ENCODE measurements around the gene VWA5B1.
"Not testable (repeated sequence)": the region's sequence is repeated elsewhere in the genome, so short reads cannot be mapped to it uniquely, and the experiment has no call there.

The VWA5B1 gene

GRCh38 chr1:20280341-20280740, 10.3 kb upstream of the VWA5B1 start:
- no peak for DNase-seq

DNA sequence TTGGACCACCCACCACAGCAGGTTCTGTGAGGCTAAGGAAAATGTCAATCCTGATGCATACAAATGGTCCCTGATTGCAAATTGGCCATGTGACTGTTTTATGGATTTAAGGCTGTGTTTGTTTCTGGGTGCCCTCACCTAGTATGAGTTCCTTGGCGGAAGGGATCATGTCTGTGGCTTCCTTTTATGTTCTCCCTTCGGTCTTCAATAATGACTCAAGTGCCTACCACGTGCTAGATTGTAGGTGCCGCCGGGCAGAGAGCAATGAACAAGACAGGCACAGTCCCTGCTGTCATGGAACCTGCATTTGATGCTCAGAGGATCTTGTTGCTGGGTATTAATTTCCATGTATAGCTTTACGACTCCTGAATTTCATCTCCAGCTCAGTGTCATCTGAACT, 9.8 kb upstream of the VWA5B1 start:
- DNase-seq = peak; percentile 19

- no peak for DNase-seq
These were observed 8.9 kb upstream of the VWA5B1 start for GRCh38 chr1:20281801-20282200.

DNA sequence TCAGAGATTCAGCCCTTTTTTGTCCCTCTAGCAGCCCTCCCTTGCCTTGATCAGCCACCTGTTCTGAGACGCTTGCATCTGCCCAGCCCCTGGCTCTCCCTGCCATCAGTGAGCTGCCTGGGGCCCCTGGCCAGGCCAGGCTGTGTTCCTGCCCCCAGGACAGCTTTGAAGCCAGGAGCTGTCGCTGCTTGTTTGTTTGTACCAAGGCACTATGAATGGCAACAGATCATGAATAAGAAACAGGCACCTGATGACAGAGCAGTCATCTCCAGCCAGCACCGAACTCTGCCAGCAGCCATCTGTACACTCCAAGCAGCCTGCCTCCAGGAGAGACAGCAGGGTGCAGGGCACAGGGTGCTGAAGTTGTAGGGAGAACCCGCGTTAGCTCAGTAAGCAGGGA, 8.1 kb upstream of the VWA5B1 start:
- DNase-seq = no peak

- DNase-seq = no peak
These were observed 6.6 kb upstream of the VWA5B1 start for GRCh38 chr1:20284046-20284445.

GRCh38 chr1:20284625-20285024, 6.0 kb upstream of the VWA5B1 start:
- no peak for DNase-seq

- DNase-seq = no peak
These were observed 5.2 kb upstream of the VWA5B1 start for GRCh38 chr1:20285510-20285909.

DNA sequence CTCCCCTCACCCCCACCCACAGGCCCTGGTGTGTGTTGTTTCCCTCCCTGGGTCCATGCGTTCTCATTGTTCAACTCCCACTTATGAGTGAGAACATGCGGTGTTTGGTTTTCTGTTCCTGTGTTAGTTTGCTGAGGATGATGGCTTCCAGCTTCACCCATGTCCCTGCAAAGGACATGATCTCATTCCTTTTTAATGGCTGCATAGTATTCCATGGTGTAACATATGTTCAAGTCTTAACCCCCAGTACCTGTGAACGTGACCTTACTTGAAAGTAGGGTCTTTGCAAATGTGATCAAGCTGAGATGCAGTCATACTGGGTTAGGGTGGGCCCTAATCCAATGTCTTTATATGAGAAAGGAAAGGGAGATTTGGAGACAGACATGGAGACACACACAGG, 3.0 kb upstream of the VWA5B1 start:
- DNase-seq = not testable (repeated sequence)

- no peak for DNase-seq
These were observed 990 bp downstream of the VWA5B1 start for GRCh38 chr1:20291645-20292084.

GRCh38 chr1:20298626-20299025, 8.0 kb downstream of the VWA5B1 start:
- no peak for DNase-seq

GRCh38 chr1:20301463-20302107, 10.9 kb downstream of the VWA5B1 start:
- no peak for DNase-seq

- no peak for DNase-seq
These were observed 11.4 kb downstream of the VWA5B1 start for GRCh38 chr1:20302108-20302471.

DNA sequence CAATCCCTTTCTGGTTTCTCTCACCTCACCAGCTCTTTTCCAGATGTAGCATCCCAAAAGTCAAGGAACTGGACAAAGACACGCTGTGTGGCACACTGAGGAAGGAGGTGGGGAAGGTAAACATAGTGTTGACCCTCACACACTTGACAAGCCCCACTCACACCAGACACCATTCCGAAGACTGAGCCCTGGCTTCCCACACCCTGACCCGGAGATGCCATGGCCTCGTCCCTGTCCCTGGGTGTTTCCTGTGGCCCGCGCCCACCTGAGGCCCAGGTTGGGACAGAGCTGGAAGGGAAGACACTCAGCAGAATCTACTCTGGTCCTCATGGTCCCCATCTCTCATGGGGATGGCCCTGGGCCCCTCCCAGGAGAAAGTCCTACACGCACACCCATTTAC, 16.4 kb downstream of the VWA5B1 start:
- DNase-seq = no peak

- no peak for DNase-seq
These were observed 17.9 kb downstream of the VWA5B1 start for GRCh38 chr1:20308569-20308968.

DNA sequence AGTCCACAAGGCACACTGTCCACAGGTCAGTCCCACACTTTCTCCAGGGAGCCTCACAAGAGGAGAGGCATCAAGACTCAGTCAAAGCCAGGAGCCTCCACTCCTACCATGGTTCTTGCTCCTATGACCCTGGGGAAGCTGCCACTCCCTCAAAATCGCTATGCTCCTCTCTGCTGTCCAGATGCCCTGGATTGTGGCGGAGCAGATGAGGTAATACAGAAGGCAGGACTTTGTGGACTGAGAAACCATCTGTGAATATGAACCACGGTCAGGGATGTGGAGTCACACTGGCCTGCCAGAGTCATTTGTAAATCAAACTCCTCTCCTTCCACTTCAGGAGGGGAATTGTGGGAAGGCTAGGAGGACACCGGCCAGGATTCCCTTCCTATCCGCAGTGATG, 20.6 kb downstream of the VWA5B1 start:
- no peak for DNase-seq

DNA sequence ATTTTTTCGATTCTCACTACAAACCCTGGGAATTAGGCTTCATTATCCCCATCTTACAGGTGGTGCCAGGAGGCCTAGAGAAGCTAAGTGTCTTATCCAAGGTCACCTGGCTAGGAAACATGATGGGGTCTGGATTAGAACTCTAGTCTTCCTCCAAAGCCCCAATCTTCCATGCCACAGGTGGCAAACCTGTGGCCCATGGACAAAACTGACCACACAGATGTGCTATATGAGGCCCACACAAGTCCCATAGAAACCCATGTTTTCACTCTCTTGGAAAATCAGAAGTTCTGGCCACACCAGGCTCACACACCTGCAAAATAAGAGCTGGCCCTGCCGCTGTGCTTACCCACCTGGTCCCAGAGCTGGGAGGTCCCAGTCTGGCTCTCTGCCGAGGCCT, 21.6 kb downstream of the VWA5B1 start:
- no peak for DNase-seq

DNA sequence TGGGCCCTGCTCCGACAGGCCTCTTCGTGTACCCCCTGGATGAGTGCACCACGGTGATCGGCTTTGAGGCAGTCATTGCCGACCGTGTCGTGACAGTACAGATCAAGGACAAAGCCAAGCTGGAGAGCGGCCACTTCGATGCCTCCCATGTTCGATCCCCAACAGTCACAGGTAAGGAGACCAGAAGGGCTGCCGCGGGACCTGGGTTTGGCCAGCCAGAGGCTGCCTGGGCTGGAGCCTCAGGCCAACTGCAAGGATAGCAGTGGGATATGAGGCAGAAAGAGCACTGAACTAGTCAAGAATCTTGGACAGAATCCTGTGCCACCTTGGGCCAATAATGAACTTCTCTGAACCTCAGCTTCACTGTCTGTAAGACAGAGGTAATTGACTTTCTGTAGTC, 22.1 kb downstream of the VWA5B1 start:
- no peak for DNase-seq

- DNase-seq = no peak
These were observed 26.8 kb downstream of the VWA5B1 start for GRCh38 chr1:20317471-20317870.

DNA sequence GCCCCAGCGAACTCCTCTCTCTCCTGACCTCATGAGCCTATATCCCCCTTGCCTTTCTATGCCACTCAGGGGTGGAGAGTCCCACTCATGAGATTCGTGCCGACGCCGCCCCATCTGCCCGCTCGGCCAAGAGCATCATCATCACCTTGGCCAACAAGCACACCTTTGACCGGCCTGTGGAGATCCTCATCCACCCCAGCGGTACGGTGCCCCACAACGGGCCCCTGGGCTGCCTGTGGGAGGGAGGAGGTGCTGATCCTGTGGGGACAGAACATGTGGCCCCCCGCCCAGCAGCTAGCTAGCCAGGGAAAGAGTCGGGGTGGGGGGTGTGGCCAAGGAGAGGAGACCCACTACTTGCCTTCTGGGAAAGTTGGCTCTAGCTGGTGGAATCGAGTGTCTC, 27.8 kb downstream of the VWA5B1 start:
- no peak for DNase-seq

GRCh38 chr1:20318971-20319370, 28.3 kb downstream of the VWA5B1 start:
- no peak for DNase-seq

DNA sequence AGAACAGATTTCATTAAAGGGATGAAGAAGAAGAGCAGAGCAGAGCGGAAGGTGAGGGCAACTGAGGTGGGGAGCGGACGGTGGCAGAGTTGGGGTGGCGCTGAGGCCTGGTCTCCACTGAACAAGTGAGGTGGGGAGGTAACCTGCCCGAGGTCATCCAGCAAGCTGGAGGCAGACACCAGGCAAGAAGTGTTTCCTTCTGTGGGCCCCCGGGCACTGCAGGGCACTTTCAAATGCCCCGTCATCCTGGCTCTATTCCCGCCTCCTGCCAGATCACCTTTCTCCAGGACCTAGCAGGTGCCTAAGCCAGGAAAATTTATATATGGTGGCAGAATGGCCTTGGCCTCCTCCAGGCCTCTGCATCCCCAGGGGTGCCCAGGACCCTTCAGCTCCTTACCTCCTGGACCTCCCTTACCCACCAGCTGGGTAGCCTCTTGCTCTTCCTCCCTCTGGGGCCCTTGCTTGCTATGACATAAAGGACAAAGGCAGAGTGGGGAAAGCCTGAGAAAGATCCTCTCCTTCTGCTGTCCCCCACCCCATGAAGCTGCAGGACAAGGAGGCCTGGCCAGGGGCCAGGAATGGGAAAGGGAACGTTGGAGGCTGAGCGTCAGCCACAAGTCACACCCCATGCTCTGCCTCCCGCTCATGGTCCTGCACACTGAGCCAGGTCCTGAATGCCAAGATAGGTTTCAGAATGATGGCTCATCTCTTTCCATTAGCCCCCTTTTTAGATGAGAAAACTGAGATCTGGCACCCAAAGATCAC, 29.0 kb downstream of the VWA5B1 start:
- DNase-seq = no peak

- no peak for DNase-seq
These were observed 30.0 kb downstream of the VWA5B1 start for GRCh38 chr1:20320704-20321103.

DNA sequence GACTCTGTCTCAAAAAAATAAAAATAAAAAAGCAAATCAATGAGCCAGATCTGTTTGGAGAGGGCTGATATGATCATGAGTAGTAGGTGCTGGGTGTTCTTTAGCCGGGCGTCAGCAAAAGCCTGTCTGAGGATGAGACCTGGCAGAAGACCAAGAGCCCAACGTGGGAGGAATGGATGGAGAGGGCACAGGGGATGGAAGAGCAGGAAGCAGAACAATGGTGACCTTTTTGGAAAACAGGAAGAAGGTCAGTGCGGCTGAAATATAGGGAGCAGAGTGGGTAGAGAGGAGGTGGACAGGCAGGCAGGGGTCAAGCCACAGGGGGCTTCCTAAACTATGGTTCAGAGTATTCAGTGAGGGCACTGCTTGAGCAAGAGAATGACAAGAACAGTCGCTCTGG, 30.9 kb downstream of the VWA5B1 start:
- no peak for DNase-seq

DNA sequence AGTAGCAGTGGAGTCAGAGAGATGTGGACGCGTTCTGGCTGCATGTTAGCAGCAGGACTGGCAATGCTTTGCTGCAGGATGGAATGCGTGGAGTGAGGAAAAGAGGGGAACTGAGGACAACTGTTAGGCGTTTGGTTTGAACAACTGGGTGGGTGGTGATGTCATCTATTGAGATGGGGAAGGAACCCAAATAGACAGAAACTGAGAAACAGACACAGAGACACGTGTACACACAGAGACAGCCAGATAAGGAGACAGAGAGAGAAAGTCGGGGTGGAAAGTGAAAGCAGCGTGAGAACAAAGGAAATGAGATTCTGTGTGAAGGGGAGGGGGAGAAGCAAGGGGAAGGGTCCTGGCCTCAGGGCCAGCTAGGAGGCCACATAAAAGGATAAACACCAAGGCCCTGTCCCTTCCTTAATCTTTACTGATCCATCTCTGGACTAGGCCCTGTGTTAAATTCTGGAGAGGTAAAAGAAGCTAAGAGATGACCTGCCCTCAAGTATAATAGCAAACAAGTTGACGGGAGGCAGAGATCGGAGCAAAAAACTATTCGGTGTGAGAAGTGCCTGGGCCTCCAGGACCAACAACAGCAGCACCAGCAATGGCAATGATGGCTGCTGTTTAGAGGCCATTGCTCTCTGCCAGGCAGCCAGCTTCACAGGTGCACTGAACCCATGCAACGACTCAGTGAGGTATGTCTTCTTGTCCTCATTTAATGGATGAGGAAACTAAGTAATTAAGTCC, 31.6 kb downstream of the VWA5B1 start:
- DNase-seq = no peak

Data from DMS79 treated with DMSO at 0.1 percent for 48 hours (cell line).